ENCODE data around the gene CRNN. TPM values are rescaled to one million over a fixed set of nuclear protein-coding genes. Genes with fewer than 3 reads are reported as not detected.

Gene CRNN
- total RNA-seq, 2 experiments from 2014 or later = not detected

DNA sequence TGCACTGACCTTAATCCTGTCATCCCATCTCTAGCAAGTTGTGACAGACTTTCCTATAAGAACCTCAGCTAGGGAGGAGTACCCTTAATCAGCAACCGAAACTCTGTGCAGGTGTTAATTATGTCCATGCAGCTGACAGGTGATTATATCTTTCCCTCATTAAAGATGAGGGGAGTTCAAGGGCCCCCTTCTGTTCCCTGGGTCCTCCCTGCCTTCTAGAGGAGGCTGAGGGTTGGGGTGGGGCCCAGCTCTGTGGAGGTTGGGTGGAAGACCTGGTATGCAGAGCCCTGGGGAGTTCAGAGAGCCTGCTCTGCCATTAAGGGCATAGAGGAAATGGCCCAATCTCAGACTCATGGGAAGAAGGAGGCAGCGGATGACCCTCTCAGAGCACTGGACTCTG is 35.6 kb upstream of the CRNN start:
- no peaks in the 10 kb centered on the region for H3K27me3 Mint-ChIP-seq
- TF ChIP-seq, protein P1, sequence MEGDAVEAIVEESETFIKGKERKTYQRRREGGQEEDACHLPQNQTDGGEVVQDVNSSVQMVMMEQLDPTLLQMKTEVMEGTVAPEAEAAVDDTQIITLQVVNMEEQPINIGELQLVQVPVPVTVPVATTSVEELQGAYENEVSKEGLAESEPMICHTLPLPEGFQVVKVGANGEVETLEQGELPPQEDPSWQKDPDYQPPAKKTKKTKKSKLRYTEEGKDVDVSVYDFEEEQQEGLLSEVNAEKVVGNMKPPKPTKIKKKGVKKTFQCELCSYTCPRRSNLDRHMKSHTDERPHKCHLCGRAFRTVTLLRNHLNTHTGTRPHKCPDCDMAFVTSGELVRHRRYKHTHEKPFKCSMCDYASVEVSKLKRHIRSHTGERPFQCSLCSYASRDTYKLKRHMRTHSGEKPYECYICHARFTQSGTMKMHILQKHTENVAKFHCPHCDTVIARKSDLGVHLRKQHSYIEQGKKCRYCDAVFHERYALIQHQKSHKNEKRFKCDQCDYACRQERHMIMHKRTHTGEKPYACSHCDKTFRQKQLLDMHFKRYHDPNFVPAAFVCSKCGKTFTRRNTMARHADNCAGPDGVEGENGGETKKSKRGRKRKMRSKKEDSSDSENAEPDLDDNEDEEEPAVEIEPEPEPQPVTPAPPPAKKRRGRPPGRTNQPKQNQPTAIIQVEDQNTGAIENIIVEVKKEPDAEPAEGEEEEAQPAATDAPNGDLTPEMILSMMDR (IDR thresholded peaks at IDR 0.05) = no peak

DNA sequence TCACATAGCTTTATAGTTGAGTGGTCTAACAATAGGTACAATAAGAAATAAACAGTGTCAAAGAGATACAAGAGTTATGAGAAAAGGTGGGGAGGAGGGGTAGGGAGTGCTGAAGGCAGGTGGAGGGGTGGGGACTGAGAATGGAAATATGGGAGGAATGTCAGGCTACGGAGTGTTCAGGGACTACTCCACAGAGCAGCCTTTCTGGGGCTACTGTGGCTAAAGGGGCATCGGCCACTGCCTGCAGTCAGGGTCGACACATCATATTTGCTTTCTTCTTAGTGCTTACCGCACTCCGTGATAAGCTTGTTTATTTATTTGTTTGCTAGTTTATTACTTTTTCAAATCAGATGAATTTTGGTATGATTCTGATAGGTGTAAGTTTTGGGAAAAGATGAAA is 34.4 kb upstream of the CRNN start:
- Mint-ChIP-seq H3K36me3 (ENCODE audit: low read depth) (no peaks in the 10 kb centered on the region), H3K27me3 (no peaks in the 10 kb centered on the region), H3K4me3 (no peak overlapping the region), H3K4me1 (ENCODE audit: low read depth) (no peaks in the 10 kb centered on the region), H3K9me3 (no peaks in the 10 kb centered on the region), H3K27ac (no peak overlapping the region)
- no peak for ATAC-seq (ENCODE audit: poor library complexity)
- Histone ChIP-seq H3K4me1 (ENCODE audit: insufficient read depth, low read length) (no peaks in the 10 kb centered on the region), H3K4me3 (ENCODE audit: low read length) (no peak overlapping the region), H3K27ac (ENCODE audit: low read depth in 1 of 2, low read length in 2 of 2) (no peak overlapping the region), H3K36me3 (ENCODE audit: insufficient read depth, low read length) (no peaks in the 10 kb centered on the region), H3K27me3 (ENCODE audit: control insufficient read depth in 1 of 2, insufficient read depth in 2 of 2, low read length in 2 of 2) (no peaks in the 10 kb centered on the region), H3K9me3 (ENCODE audit: control insufficient read depth in 1 of 2, insufficient read depth in 1 of 2, low read length in 2 of 2) (no peaks in the 10 kb centered on the region)
- CTCF ChIA-PET = interaction anchor here (1.2 to 3.2 kb wide), 2 partner anchors 8 to 10 kb away, joined by 5 to 20 read pairs; no protein-coding TSS in a partner anchor
- intact Hi-C loops (cut with DNase I, micrococcal nuclease) = no loop called here
- TF ChIP-seq, protein P1 (IDR thresholded peaks at IDR 0.05) = no peak
- POLR2A ChIA-PET = interaction anchor here (1.5 kb wide), 1 partner anchor 10 kb away, joined by 4 read pairs; no protein-coding TSS in a partner anchor
- DNase-seq = no peak

More for the DNA sequence above, 35.6 kb upstream of the CRNN start:
- Mint-ChIP-seq H3K27ac (no peak overlapping the region), H3K9me3 (no peaks in the 10 kb centered on the region), H3K36me3 (ENCODE audit: low read depth) (no peaks in the 10 kb centered on the region), H3K4me3 (no peak overlapping the region), H3K4me1 (ENCODE audit: low read depth) (no peaks in the 10 kb centered on the region)
- H3K4me3 ChIP-seq (ENCODE audit: low read length) = no peak overlapping the region
- no peaks in the 10 kb centered on the region for H3K36me3 ChIP-seq (ENCODE audit: insufficient read depth, low read length)
- DNase-seq (no peak), ATAC-seq (ENCODE audit: poor library complexity) (no peak)
- H3K27ac ChIP-seq (ENCODE audit: low read depth in 1 of 2, low read length in 2 of 2) = no peak overlapping the region
- intact Hi-C loops (cut with DNase I, micrococcal nuclease) = loop anchor here in 1 of 2 experiments (10.0 kb wide), 1 partner anchor 105 kb away; no protein-coding TSS in a partner anchor
- POLR2A ChIA-PET = no interaction called here
- no peaks in the 10 kb centered on the region for H3K27me3 ChIP-seq (ENCODE audit: control insufficient read depth in 1 of 2, insufficient read depth in 2 of 2, low read length in 2 of 2)
- H3K9me3 ChIP-seq (ENCODE audit: control insufficient read depth in 1 of 2, insufficient read depth in 1 of 2, low read length in 2 of 2) = no peaks in the 10 kb centered on the region
- H3K4me1 ChIP-seq (ENCODE audit: insufficient read depth, low read length) = no peaks in the 10 kb centered on the region
- CTCF ChIA-PET = interaction anchor here (1.2 to 3.2 kb wide), 2 partner anchors 9 kb away, joined by 5 to 20 read pairs; no protein-coding TSS in a partner anchor

- Histone ChIP-seq H3K27me3 (ENCODE audit: control insufficient read depth in 1 of 2, insufficient read depth in 2 of 2, low read length in 2 of 2) (no peaks in the 10 kb centered on the region), H3K4me1 (ENCODE audit: insufficient read depth, low read length) (no peaks in the 10 kb centered on the region), H3K36me3 (ENCODE audit: insufficient read depth, low read length) (no peaks in the 10 kb centered on the region), H3K9me3 (ENCODE audit: control insufficient read depth in 1 of 2, insufficient read depth in 1 of 2, low read length in 2 of 2) (no peaks in the 10 kb centered on the region), H3K27ac (ENCODE audit: low read depth in 1 of 2, low read length in 2 of 2) (no peak overlapping the region), H3K4me3 (ENCODE audit: low read length) (no peak overlapping the region)
- no peaks in the 10 kb centered on the region for H3K9me3 Mint-ChIP-seq
- no peaks in the 10 kb centered on the region for H3K4me1 Mint-ChIP-seq (ENCODE audit: low read depth)
- no peak for DNase-seq
- intact Hi-C loops (cut with DNase I, micrococcal nuclease) = no loop called here
- TF ChIP-seq, protein P1 (IDR thresholded peaks at IDR 0.05) = no peak
- no peak for ATAC-seq (ENCODE audit: poor library complexity)
- POLR2A ChIA-PET = interaction anchor here (1.5 kb wide), 1 partner anchor 10 kb away, joined by 4 read pairs; no protein-coding TSS in a partner anchor
- CTCF ChIA-PET = interaction anchor here (3.2 kb wide), 1 partner anchor 11 kb away, joined by 20 read pairs; no protein-coding TSS in a partner anchor
- no peaks in the 10 kb centered on the region for H3K36me3 Mint-ChIP-seq (ENCODE audit: low read depth)
- no peak overlapping the region for H3K4me3 Mint-ChIP-seq
- H3K27me3 Mint-ChIP-seq = no peaks in the 10 kb centered on the region
- H3K27ac Mint-ChIP-seq = no peak overlapping the region
These were observed 34.0 kb upstream of the CRNN start for GRCh38 chr1:152448095-152448494.

All from CD4-positive, alpha-beta T cell (primary cell).